Suprapubic skin (tissue), 3 donors: ENCODE results near the gene USF3.

ENCODE experiments used
- EP300 ChIP-seq: sonication (generic); formaldehyde crosslinking; IDR thresholded peaks from one replicate; pipeline ENCODE4 v1.6.1; 2017; ENCODE audit warnings: antibody characterized with exemption
- POLR2A ChIP-seq, 2 donors: fragments of 450-650 bp; IDR thresholded peaks; one replicate each; pipeline ENCODE4 v1.6.1; 2017; ENCODE audit warnings: antibody characterized with exemption in 2 of 2, mild to moderate bottlenecking in 2 of 2, moderate library complexity in 2 of 2
- TF ChIP-seq, protein P1 (sequence below), 2 donors: fragments of 200-600 bp in 1 of 2; fragments of 450-650 bp in 1 of 2; sonication (generic) in 1 of 2; IDR thresholded peaks; one replicate each; pipeline ENCODE4 v1.5.1; 2016 to 2019; ENCODE audit warnings: antibody characterized with exemption in 2 of 2, mild to moderate bottlenecking in 1 of 2, moderate library complexity in 1 of 2

DNA sequence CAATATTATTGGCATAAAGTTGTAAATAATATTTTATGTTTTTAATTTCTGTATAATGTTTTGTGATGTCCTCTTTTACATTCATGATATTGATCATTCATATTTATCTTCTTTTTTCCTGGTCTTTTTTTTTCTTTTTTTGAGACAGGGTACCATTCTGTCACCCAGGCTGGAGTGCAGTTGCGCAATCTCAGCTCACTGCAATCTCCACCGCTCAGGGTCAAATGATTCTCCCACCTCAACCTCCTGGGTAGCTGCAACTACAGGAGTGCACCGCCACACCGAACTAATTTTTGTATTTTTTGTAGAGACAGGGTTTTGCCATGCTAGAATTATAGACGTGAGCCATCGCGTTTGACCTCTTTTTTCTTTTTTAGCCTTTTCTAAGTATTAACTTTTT lies 52.9 kb downstream of the USF3 start:
- TF ChIP-seq POLR2A (IDR thresholded peaks at IDR 0.05) (no peak), EP300 (no peak)
- TF ChIP-seq, protein P1, sequence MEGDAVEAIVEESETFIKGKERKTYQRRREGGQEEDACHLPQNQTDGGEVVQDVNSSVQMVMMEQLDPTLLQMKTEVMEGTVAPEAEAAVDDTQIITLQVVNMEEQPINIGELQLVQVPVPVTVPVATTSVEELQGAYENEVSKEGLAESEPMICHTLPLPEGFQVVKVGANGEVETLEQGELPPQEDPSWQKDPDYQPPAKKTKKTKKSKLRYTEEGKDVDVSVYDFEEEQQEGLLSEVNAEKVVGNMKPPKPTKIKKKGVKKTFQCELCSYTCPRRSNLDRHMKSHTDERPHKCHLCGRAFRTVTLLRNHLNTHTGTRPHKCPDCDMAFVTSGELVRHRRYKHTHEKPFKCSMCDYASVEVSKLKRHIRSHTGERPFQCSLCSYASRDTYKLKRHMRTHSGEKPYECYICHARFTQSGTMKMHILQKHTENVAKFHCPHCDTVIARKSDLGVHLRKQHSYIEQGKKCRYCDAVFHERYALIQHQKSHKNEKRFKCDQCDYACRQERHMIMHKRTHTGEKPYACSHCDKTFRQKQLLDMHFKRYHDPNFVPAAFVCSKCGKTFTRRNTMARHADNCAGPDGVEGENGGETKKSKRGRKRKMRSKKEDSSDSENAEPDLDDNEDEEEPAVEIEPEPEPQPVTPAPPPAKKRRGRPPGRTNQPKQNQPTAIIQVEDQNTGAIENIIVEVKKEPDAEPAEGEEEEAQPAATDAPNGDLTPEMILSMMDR (IDR thresholded peaks at IDR 0.05): no peak
